NCI-H446 treated with DMSO at 0.1 percent for 48 hours (cell line): ENCODE results near the gene BPI.
"Not testable (repeated sequence)": the region's sequence is repeated elsewhere in the genome, so short reads cannot be mapped to it uniquely, and the experiment has no call there.

ENCODE experiments used
- DNase-seq: peaks from one replicate; lab custom pipeline; 2025; lab: John Stamatoyannopoulos, UW

The BPI gene

DNA sequence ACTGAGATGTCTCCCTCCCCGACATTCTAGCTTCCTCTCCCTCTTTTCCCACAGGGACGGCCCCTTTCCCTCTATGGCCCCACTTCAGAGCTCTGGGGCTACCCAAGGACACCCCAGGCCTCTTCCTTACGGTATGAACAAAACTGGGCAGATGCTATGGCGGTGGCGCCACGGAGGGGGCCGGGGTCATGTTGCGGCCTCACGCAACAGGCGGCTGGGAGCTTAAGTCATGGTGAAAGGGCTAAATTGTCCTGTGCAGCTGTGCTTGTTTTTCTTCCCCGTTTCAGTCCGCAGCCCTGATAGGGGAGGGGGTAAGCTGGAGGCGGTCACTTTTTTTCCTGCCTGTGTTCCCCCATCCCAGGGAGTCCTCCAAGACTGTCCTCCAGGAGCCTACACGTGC is 25.8 kb upstream of the BPI start:
- DNase-seq: no peak

- no peak for DNase-seq
Measured at GRCh38 chr20:38278763-38279162, 25.2 kb upstream of the BPI start.

GRCh38 chr20:38281176-38281915 is 22.6 kb upstream of the BPI start:
- DNase-seq: not testable (repeated sequence)

- DNase-seq: no peak
Measured at GRCh38 chr20:38283236-38283635, 20.7 kb upstream of the BPI start.

DNA sequence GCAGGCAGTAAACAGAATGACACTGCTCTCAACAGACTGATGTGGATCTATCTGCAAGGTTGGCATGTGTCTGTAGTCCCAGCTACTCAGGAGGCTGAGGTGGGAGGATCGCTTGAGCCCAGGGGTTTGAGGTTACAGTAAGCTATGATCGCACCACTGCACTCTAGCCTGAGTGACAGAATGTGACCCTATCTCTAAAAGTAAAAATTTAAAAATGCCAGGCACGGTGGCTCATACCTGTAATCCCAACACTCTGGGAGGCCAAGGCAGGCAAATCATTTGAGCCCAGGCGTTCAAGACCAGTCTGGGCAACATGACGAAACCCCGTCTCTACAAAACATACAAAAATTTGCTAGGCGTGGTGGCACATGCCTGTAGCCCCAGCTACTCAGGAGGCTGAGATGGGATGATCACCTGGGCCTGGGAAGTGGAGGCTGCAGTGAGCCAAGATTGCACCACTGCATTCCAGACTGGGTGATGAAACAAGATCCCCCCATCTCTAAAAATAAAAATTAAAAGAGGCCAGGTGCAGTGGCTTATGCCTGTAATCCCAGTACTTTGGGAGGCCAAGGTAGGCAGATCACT is 19.8 kb upstream of the BPI start:
- not testable (repeated sequence) for DNase-seq

DNA sequence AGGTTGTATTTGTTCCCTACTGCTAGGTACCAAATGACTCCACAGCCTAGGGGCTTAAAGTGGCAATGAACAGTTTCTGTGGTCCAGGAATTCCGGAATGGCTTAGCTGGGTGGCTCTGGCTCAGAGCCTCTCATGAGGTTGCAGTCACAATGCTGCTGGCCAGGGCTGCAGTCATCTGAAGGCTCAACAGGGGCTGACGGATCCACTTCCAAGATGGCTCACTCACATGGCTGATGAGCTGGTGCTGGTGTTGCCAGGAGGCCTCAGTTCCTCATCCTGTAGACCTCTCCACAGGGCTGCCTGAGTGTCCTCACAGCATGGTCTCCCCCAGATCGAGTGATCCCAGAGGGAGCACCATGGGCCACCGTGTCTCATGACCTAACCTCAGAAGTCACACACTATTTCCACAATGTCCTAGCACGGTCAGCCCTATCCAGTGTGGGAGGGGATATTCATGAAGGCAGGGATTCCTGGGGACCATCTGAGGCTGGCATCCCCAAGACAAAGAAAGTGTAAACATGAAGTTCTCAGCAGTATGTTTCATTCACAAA is 19.0 kb upstream of the BPI start:
- DNase-seq: no peak

DNA sequence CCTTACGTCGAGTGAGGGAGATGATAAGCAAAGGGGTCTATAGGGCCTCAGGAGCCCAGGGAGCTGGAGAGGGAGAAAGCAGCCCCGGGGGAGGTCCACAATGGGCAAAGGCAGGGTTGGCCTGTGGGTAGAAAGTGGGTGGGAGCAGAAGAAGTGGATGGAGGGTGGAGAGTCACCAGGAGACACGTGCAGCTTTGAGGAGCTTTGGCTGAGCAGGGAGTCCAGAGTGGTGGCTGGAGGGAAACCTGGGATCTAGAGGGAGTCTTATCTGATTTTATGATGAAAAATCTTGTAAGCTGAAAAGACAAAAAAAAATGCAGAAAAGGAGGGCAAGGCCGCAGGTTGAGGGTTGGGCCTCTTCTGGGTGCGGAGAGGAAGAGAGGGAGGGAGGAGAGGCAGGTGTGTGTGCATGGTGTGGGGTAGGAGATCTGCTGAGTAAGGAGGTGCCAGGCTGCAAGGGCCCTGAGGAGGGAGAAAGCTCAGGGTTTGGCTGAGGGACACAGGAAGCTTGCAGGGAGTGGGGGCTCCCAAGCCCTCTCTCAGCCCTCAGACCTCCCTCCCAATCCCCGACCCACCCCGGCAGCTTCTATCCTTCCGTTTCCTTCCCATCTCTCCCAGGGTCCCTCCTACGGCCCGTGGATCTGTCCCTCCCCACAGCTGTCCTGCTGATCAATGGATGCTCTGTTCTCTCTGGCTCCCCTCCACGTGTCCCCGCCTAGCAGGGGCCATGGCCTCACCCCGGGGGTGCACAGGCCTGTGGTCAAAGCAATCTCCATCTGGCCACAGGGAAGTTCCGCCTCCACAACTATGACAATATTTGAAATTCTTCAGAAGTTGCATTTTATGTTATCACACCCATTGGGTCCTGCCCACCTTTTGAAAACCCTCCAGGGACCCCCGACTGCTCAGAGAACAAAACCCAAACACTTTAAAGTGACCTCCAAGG is 17.1 kb upstream of the BPI start:
- DNase-seq: no peak

GRCh38 chr20:38290829-38291814 is 12.8 kb upstream of the BPI start:
- no peak for DNase-seq

GRCh38 chr20:38291966-38292365 is 12.0 kb upstream of the BPI start:
- DNase-seq: no peak

GRCh38 chr20:38293491-38294065 is 10.4 kb upstream of the BPI start:
- DNase-seq: no peak

DNA sequence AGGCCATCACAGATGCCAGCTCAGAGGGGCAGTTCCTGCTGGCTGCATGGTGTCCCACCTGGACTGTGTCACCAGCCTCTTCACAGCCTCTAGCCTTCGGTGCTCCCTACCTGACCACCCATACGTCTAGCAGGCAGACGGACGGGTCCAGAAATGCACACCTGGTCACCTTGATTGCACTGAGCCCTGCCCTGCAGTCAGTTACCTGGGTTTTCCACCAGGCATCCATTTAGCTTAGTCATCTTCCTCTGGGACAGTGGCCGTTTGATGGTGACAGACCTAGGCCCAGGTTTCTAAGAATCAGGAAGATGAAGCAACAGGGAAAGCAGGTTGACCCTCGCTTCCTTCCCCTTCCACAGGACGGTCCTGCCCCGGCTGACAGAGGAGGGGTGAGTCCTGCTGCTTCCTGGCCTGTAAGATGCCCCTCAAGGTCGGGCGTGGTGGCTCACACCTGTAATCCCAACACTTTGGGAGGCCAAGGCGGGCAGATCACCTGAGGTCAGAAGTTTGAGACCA is 9.8 kb upstream of the BPI start:
- DNase-seq: no peak

- no peak for DNase-seq
Measured at GRCh38 chr20:38295811-38296210, 8.1 kb upstream of the BPI start.

GRCh38 chr20:38296433-38296832 is 7.5 kb upstream of the BPI start:
- DNase-seq: no peak

GRCh38 chr20:38297916-38298674 is 5.9 kb upstream of the BPI start:
- no peak for DNase-seq

DNA sequence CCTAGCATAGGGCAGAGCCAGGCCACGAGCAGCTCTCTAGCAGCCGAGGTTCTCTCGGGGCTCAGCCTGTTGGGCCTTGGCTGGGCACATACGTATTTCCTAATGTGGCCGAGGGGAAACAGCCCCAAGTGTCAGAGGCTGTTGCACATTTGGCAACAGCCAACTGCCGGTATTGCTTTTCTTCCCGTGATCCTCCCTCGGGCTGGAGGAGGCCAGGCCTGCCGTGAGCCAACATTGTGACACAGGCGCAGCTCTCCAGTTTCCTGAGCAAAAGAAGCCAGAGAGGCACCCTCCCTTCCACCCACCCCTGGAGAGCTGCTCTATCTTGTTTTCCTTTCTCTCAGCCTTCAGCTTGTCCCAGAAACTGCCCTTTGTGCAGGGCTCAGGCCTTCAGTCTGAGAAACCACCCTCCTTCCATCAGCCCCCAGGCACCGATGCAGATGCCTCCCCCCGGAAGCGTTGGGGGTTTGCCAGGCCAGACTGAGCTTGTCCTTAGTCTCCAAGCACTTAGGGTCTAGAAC is 5.1 kb upstream of the BPI start:
- DNase-seq: no peak

GRCh38 chr20:38299963-38300362 is 4.0 kb upstream of the BPI start:
- no peak for DNase-seq

GRCh38 chr20:38300438-38300837 is 3.5 kb upstream of the BPI start:
- DNase-seq: no peak

DNA sequence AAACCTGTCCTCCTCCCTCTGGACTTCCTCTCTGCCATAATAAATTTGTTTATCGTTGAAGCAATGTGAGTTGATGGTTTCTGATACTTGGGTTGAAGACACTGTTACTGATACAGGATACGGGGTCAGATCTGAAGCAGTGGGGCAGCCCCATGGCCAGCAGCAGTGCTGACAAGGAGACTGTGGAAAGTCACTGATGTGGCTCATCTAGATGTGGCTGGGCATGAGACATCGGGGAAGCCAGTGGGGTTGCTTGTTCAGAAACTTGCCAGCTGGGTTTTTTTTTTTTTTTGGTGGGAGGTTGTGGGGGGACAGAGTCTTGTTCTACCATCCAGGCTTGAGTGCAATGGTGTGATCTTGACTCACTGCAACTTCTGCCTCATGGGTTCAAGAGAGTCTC is 2.6 kb upstream of the BPI start:
- DNase-seq: no peak

GRCh38 chr20:38302786-38303185 is 1.2 kb upstream of the BPI start:
- DNase-seq: no peak
